ENCODE data around the gene ASB14.
"Not testable (repeated sequence)": the region's sequence is repeated elsewhere in the genome, so short reads cannot be mapped to it uniquely, and the experiment has no call there.

The ASB14 gene

DNA sequence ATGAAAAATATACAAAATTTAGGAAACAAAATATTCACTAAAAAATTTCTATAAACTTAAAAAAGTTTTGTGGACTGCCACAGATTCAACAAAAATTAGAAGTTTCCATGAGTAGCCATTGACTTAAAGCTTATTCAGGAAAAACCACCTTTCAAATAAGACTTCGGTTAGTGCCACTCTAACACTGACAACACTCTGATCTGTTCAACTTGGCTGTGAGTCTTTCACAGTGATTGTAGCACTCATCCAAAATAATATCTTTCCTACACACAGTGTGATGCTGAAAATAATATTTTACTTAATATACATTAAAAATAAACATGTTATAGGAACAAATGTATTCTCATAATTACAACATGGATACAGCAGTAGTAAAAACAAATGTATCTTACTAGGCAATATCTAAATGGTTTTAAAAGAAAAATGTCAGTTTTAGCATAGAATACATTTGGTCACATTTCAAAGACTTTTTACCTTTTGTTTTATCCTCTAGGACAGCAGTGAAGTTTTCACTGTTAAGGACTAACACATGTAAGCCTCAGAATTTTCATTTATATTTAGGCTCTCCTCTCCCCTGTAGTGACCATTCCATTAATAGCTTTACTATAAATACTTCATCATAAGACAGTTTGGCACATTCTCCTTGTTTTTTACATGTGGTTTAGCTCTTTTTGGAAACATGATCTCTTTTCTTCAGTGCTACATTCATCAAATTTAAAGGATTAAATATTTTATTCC, at the start of gene ASB14:
TSS of gene ASB14 (minus strand) at position 527 of the 738 bp plus-strand sequence. CDS start 652 bp downstream, outside the sequence.
- no peak within 1 kb of the TSS for H3K4me3 ChIP-seq (ENCODE audit: low read length)
- no peaks in the 10 kb centered on the region for H3K9me3 ChIP-seq (ENCODE audit: control insufficient read depth, low read length)
- DNase-seq (ENCODE audit: low read depth): no peak
- no peaks in the 10 kb centered on the region for H3K36me3 ChIP-seq (ENCODE audit: control insufficient read depth, insufficient read depth, low read length, severe bottlenecking)
- H3K4me1 ChIP-seq (ENCODE audit: control insufficient read depth, insufficient read depth, low read length): no peaks in the 10 kb centered on the region
- no peaks in the 10 kb centered on the region for H3K27me3 ChIP-seq (replicated peaks; ENCODE audit: control insufficient read depth, insufficient read depth, low read length)
- H3K9ac ChIP-seq (ENCODE audit: low read length): no peak within 1 kb of the TSS

DNA sequence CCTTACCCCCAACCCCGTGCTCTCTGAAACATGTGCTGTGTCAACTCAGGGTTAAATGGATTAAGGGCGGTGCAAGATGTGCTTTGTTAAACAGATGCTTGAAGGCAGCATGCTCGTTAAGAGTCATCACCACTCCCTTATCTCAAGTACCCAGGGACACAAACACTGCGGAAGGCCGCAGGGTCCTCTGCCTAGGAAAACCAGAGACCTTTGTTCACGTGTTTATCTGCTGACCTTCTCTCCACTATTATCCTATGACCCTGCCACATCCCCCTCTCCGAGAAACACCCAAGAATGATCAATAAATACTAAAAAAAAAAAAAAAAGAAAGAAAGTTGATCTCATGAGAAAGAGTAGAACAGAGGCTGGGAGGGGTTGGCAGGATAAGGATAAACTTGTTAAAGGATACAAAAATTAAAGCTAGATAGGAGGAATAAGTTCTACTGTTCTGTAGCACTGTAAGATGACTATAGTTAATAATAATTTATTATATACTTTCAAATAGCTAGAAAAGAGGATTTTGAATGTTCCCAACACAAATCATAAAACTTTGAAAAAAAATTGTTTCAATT, 46.7 kb upstream of the ASB14 start:
- H3K9me3 ChIP-seq (ENCODE audit: control insufficient read depth, low read length); H3K27me3 ChIP-seq (replicated peaks; ENCODE audit: control insufficient read depth, insufficient read depth, low read length); H3K9ac ChIP-seq (ENCODE audit: low read length); H3K4me1 ChIP-seq (ENCODE audit: control insufficient read depth, insufficient read depth, low read length); H3K36me3 ChIP-seq (ENCODE audit: control insufficient read depth, insufficient read depth, low read length, severe bottlenecking); H3K4me3 ChIP-seq (ENCODE audit: low read length); DNase-seq (ENCODE audit: low read depth): not testable (repeated sequence)

- not testable (repeated sequence) for H3K4me3 ChIP-seq (ENCODE audit: low read length); H3K36me3 ChIP-seq (ENCODE audit: control insufficient read depth, insufficient read depth, low read length, severe bottlenecking); H3K4me1 ChIP-seq (ENCODE audit: control insufficient read depth, insufficient read depth, low read length)
These were observed 46.0 kb upstream of the ASB14 start for GRCh38 chr3:57338272-57339070.

GRCh38 chr3:57335283-57335938, 42.9 kb upstream of the ASB14 start:
- DNase-seq (ENCODE audit: low read depth): no peak
- Histone ChIP-seq H3K9ac (ENCODE audit: low read length) (no peak overlapping the region), H3K4me3 (ENCODE audit: low read length) (no peak overlapping the region), H3K4me1 (ENCODE audit: control insufficient read depth, insufficient read depth, low read length) (no peaks in the 10 kb centered on the region), H3K9me3 (ENCODE audit: control insufficient read depth, low read length) (no peaks in the 10 kb centered on the region), H3K27me3 (replicated peaks; ENCODE audit: control insufficient read depth, insufficient read depth, low read length) (no peaks in the 10 kb centered on the region), H3K36me3 (ENCODE audit: control insufficient read depth, insufficient read depth, low read length, severe bottlenecking) (no peaks in the 10 kb centered on the region)

More at GRCh38 chr3:57338272-57339070, 46.0 kb upstream of the ASB14 start:
- DNase-seq (ENCODE audit: low read depth); H3K9me3 ChIP-seq (ENCODE audit: control insufficient read depth, low read length); H3K27me3 ChIP-seq (replicated peaks; ENCODE audit: control insufficient read depth, insufficient read depth, low read length); H3K9ac ChIP-seq (ENCODE audit: low read length): not testable (repeated sequence)

DNA sequence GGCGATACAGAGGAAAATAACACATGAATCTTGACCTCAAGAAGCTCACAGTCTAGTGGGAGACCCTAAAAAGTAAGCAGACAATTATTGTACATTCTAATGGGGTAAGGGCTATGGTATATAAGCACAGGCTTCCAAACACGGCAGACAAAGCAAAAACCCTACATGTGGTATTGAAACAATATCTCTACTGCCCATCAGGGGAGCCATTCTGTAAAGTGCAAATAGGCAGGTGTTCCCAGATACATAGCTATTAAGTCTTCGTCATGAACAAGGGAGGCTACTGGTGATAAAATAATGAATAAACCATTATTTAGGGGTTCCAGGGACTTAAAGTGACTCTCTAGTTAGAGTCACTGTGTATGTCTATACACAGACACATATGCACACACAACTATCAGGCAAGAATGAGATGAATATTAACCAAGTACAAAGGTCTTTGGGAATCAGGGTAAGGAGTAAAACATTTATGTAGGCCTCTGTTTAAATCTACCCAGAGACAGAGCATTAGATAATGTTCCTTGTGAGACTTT, 38.7 kb upstream of the ASB14 start:
- no peaks in the 10 kb centered on the region for H3K4me1 ChIP-seq (ENCODE audit: control insufficient read depth, insufficient read depth, low read length)
- H3K4me3 ChIP-seq (ENCODE audit: low read length): no peak overlapping the region
- DNase-seq (ENCODE audit: low read depth): no peak
- no peaks in the 10 kb centered on the region for H3K36me3 ChIP-seq (ENCODE audit: control insufficient read depth, insufficient read depth, low read length, severe bottlenecking)
- H3K27me3 ChIP-seq (replicated peaks; ENCODE audit: control insufficient read depth, insufficient read depth, low read length): no peaks in the 10 kb centered on the region
- H3K9ac ChIP-seq (ENCODE audit: low read length): no peak overlapping the region
- no peaks in the 10 kb centered on the region for H3K9me3 ChIP-seq (ENCODE audit: control insufficient read depth, low read length)

DNA sequence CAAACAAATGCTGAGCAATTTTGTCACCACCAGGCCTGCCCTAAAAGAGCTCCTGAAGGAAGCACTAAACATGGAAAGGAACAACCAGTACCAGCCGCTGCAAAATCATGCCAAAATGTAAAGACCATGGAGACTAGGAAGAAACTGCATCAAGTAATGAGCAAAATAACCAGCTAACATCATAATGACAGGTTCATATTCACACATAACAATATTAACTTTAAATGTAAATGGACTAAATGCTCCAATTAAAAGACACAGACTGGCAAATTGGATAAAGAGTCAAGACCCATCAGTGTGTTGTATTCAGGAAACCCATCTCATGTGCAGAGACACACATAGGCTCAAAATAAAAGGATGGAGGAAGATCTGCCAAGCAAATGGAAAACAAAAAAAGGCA, 34.0 kb upstream of the ASB14 start:
- not testable (repeated sequence) for H3K4me1 ChIP-seq (ENCODE audit: control insufficient read depth, insufficient read depth, low read length); H3K9me3 ChIP-seq (ENCODE audit: control insufficient read depth, low read length); H3K9ac ChIP-seq (ENCODE audit: low read length); H3K27me3 ChIP-seq (replicated peaks; ENCODE audit: control insufficient read depth, insufficient read depth, low read length); H3K4me3 ChIP-seq (ENCODE audit: low read length); H3K36me3 ChIP-seq (ENCODE audit: control insufficient read depth, insufficient read depth, low read length, severe bottlenecking); DNase-seq (ENCODE audit: low read depth)

DNA sequence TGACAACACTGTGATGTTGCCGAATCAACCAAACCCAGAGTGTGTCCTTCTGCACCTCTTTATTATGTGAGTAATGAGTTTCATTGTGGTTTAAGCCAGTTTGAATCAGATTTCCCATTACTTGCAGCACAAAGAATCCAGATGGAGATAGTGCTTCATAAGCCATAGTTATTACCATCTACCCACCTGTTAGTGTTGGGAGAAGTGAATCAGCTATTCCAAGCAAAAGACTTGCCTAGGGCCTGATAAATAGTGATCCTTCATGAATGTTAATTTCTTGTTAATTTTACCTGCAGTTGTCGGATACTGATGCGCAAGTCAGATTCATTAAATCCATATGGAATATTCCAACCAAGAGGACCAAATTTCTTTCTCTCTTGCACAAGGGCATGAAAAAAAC, 21.7 kb upstream of the ASB14 start:
- H3K4me1 ChIP-seq (ENCODE audit: control insufficient read depth, insufficient read depth, low read length): no peaks in the 10 kb centered on the region
- H3K9ac ChIP-seq (ENCODE audit: low read length): no peak overlapping the region
- H3K9me3 ChIP-seq (ENCODE audit: control insufficient read depth, low read length): peaks cover 18% of the 10 kb centered on the region
- H3K36me3 ChIP-seq (ENCODE audit: control insufficient read depth, insufficient read depth, low read length, severe bottlenecking): no peaks in the 10 kb centered on the region
- H3K27me3 ChIP-seq (replicated peaks; ENCODE audit: control insufficient read depth, insufficient read depth, low read length): peaks cover 5% of the 10 kb centered on the region
- no peak for DNase-seq (ENCODE audit: low read depth)
- H3K4me3 ChIP-seq (ENCODE audit: low read length): no peak overlapping the region

GRCh38 chr3:57309769-57310360, 17.4 kb upstream of the ASB14 start:
- Histone ChIP-seq H3K9me3 (ENCODE audit: control insufficient read depth, low read length) (peaks cover 2% of the 10 kb centered on the region), H3K36me3 (ENCODE audit: control insufficient read depth, insufficient read depth, low read length, severe bottlenecking) (no peaks in the 10 kb centered on the region), H3K4me3 (ENCODE audit: low read length) (no peak overlapping the region), H3K4me1 (ENCODE audit: control insufficient read depth, insufficient read depth, low read length) (no peaks in the 10 kb centered on the region), H3K27me3 (replicated peaks; ENCODE audit: control insufficient read depth, insufficient read depth, low read length) (no peaks in the 10 kb centered on the region), H3K9ac (ENCODE audit: low read length) (no peak overlapping the region)
- DNase-seq (ENCODE audit: low read depth): no peak

DNA sequence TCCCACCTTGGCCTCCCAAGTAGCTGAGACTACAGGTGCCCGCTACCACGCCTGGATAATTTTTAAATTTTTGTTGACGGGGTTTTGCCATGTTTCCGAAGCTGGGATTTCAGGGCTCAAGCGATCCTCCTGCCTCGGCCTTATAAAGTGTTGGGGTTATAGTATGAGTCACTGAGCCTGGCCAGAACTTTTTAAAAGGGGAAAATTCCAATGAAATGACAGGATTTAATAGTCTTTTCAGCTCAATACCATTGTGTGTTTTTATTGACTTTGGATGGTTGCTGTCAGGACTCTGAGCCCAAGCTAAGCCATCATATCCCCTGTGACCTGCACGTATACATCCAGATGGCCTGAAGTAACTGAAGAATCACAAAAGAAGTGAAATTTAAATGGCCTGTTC, 11.0 kb upstream of the ASB14 start:
- not testable (repeated sequence) for H3K36me3 ChIP-seq (ENCODE audit: control insufficient read depth, insufficient read depth, low read length, severe bottlenecking)

GRCh38 chr3:57298041-57298440, 5.6 kb upstream of the ASB14 start:
- no peaks in the 10 kb centered on the region for H3K4me1 ChIP-seq (ENCODE audit: control insufficient read depth, insufficient read depth, low read length)
- no peak overlapping the region for H3K4me3 ChIP-seq (ENCODE audit: low read length)
- H3K9me3 ChIP-seq (ENCODE audit: control insufficient read depth, low read length): no peaks in the 10 kb centered on the region
- no peak overlapping the region for H3K9ac ChIP-seq (ENCODE audit: low read length)
- DNase-seq (ENCODE audit: low read depth): no peak
- no peaks in the 10 kb centered on the region for H3K27me3 ChIP-seq (replicated peaks; ENCODE audit: control insufficient read depth, insufficient read depth, low read length)
- no peaks in the 10 kb centered on the region for H3K36me3 ChIP-seq (ENCODE audit: control insufficient read depth, insufficient read depth, low read length, severe bottlenecking)

More for the DNA sequence above, 11.0 kb upstream of the ASB14 start:
- not testable (repeated sequence) for H3K27me3 ChIP-seq (replicated peaks; ENCODE audit: control insufficient read depth, insufficient read depth, low read length); H3K9me3 ChIP-seq (ENCODE audit: control insufficient read depth, low read length); H3K4me1 ChIP-seq (ENCODE audit: control insufficient read depth, insufficient read depth, low read length); H3K4me3 ChIP-seq (ENCODE audit: low read length); DNase-seq (ENCODE audit: low read depth); H3K9ac ChIP-seq (ENCODE audit: low read length)

Measured in adipocyte (in vitro differentiated cells).